ENCODE measurements around the gene NAV3.

DNA sequence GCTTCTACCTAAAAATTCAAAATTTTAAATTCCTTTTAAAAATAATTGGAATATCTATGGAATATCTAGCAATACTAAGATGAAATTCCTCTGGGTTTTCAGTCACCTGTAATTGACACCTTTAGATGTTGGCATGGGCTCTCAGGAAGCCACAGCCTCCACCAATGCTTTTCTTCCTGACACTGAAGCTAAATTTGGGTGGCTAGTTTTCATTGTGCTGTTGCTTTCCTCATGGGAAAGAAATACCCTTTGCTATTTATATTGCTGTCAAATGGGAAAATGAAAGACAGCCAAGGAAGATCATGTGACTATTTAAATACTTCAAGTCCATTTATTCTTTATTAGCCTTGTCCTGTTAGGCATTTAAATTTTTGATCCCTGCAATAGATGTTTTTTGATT lies 313.0 kb downstream of the NAV3 start:
- TF ChIP-seq, protein P1, sequence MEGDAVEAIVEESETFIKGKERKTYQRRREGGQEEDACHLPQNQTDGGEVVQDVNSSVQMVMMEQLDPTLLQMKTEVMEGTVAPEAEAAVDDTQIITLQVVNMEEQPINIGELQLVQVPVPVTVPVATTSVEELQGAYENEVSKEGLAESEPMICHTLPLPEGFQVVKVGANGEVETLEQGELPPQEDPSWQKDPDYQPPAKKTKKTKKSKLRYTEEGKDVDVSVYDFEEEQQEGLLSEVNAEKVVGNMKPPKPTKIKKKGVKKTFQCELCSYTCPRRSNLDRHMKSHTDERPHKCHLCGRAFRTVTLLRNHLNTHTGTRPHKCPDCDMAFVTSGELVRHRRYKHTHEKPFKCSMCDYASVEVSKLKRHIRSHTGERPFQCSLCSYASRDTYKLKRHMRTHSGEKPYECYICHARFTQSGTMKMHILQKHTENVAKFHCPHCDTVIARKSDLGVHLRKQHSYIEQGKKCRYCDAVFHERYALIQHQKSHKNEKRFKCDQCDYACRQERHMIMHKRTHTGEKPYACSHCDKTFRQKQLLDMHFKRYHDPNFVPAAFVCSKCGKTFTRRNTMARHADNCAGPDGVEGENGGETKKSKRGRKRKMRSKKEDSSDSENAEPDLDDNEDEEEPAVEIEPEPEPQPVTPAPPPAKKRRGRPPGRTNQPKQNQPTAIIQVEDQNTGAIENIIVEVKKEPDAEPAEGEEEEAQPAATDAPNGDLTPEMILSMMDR (conservative IDR thresholded peaks at IDR 0.05; ENCODE audit: low read depth, low read length) = no peak
- TF ChIP-seq POLR2A (IDR thresholded peaks at IDR 0.05; ENCODE audit: low read depth, low read length) (no peak), CEBPB (IDR thresholded peaks at IDR 0.05; ENCODE audit: low read depth, low read length) (no peak), RFX5 (IDR thresholded peaks at IDR 0.05; ENCODE audit: low read depth, low read length) (no peak), RCOR1 (IDR thresholded peaks at IDR 0.05; ENCODE audit: insufficient replicate concordance, low read length) (no peak), RAD21 (IDR thresholded peaks at IDR 0.05; ENCODE audit: low read length) (no peak), MAZ (IDR thresholded peaks at IDR 0.05; ENCODE audit: borderline replicate concordance, low read depth, low read length) (no peak), SMC3 (IDR thresholded peaks at IDR 0.05; ENCODE audit: low read depth, low read length) (no peak)
- TF ChIP-seq, protein P2, sequence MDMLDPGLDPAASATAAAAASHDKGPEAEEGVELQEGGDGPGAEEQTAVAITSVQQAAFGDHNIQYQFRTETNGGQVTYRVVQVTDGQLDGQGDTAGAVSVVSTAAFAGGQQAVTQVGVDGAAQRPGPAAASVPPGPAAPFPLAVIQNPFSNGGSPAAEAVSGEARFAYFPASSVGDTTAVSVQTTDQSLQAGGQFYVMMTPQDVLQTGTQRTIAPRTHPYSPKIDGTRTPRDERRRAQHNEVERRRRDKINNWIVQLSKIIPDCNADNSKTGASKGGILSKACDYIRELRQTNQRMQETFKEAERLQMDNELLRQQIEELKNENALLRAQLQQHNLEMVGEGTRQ (IDR thresholded peaks at IDR 0.05; ENCODE audit: low read depth, low read length) = no peak
- TF ChIP-seq, protein P3, sequence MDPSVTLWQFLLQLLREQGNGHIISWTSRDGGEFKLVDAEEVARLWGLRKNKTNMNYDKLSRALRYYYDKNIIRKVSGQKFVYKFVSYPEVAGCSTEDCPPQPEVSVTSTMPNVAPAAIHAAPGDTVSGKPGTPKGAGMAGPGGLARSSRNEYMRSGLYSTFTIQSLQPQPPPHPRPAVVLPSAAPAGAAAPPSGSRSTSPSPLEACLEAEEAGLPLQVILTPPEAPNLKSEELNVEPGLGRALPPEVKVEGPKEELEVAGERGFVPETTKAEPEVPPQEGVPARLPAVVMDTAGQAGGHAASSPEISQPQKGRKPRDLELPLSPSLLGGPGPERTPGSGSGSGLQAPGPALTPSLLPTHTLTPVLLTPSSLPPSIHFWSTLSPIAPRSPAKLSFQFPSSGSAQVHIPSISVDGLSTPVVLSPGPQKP (IDR thresholded peaks at IDR 0.05; ENCODE audit: borderline replicate concordance, low read depth, low read length) = no peak

Measured in IMR-90 (cell line).